DOHH2 (cell line): ENCODE data around the gene ISCA2.

Experiments
- H3F3A ChIP-seq: fragments of 200-600 bp; sonication (generic), shearing (Covaris generic); 2 replicates; pipeline ENCODE4 v1.6.0; 2016; ENCODE audit warnings: antibody characterized with exemption, mild to moderate bottlenecking; ENCODE audit not compliant: control insufficient read depth, insufficient read depth
- H3K27ac ChIP-seq: fragments of 200-600 bp; sonication (generic); 2 replicates; pipeline ENCODE4 v1.5.1; 2014; ENCODE audit warnings: low read depth, mild to moderate bottlenecking, low read length, moderate library complexity
- H3K27me3 ChIP-seq: fragments of 200-600 bp; sonication (generic); 2 replicates; pipeline ENCODE4 v1.6.1; 2014; ENCODE audit warnings: mild to moderate bottlenecking, low read length, mixed read lengths; ENCODE audit not compliant: control insufficient read depth
- H3K36me3 ChIP-seq: fragments of 200-600 bp; sonication (generic); 2 replicates; pipeline ENCODE4 v1.6.1; 2014; ENCODE audit warnings: mild to moderate bottlenecking, low read length, moderate library complexity, mixed read lengths; ENCODE audit not compliant: control insufficient read depth
- H3K4me1 ChIP-seq: fragments of 200-600 bp; sonication (generic); 2 replicates; pipeline ENCODE4 v1.6.1; 2014; ENCODE audit warnings: mild to moderate bottlenecking, low read length, mixed read lengths; ENCODE audit not compliant: control insufficient read depth
- H3K4me2 ChIP-seq: fragments of 200-600 bp; sonication (generic); 2 replicates; pipeline ENCODE4 v1.6.0; 2014; ENCODE audit warnings: mild to moderate bottlenecking, low read length, moderate library complexity
- H3K4me3 ChIP-seq: fragments of 200-600 bp; sonication (generic); 2 replicates; pipeline ENCODE4 v1.5.1; 2014; ENCODE audit warnings: mild to moderate bottlenecking, low read length, mixed read lengths
- H3K79me2 ChIP-seq: fragments of 200-600 bp; sonication (generic); 2 replicates; pipeline ENCODE4 v1.6.1; 2014; ENCODE audit warnings: mild to moderate bottlenecking, low read length, mixed read lengths; ENCODE audit not compliant: control insufficient read depth
- H3K9me2 ChIP-seq: fragments of 200-600 bp; sonication (generic); replicated peaks from 2 replicates; pipeline ENCODE4 v1.6.1; 2014; ENCODE audit warnings: mild to moderate bottlenecking, low read length, mixed read lengths; ENCODE audit not compliant: control insufficient read depth
- H3K9me3 ChIP-seq: fragments of 200-600 bp; sonication (generic); 2 replicates; pipeline ENCODE4 v1.6.1; 2014; ENCODE audit warnings: antibody characterized with exemption, low read length, mixed read lengths; ENCODE audit not compliant: control insufficient read depth, insufficient read depth
- H4K20me1 ChIP-seq: fragments of 200-600 bp; sonication (generic); 2 replicates; pipeline ENCODE4 v1.6.0; 2014; ENCODE audit warnings: low read depth, mild to moderate bottlenecking, antibody characterized with exemption, low read length, moderate library complexity; ENCODE audit not compliant: control insufficient read depth, insufficient read depth
- CTCF ChIP-seq: fragments of 200-600 bp; sonication (generic); IDR thresholded peaks from one replicate; pipeline ENCODE4 v1.5.1; 2014; ENCODE audit warnings: antibody characterized with exemption, mild to moderate bottlenecking, low read depth, low read length; ENCODE audit not compliant: poor library complexity, severe bottlenecking
- EZH2phosphoT487 ChIP-seq: fragments of 200-600 bp; sonication (generic); IDR thresholded peaks from 2 replicates; pipeline ENCODE4 v1.6.1; 2017; ENCODE audit warnings: borderline replicate concordance, mild to moderate bottlenecking, antibody characterized with exemption, low read length, moderate library complexity, mixed read lengths

Gene ISCA2

GRCh38 chr14:74528406-74528805, 34.8 kb downstream of the ISCA2 start:
- H3K9me2 ChIP-seq: no peaks in the 10 kb centered on the region
- H3K27me3 ChIP-seq: peaks cover 24% of the 10 kb centered on the region
- no peak overlapping the region for H3K4me2 ChIP-seq
- no peak overlapping the region for H3K27ac ChIP-seq
- no peaks in the 10 kb centered on the region for H3K36me3 ChIP-seq
- TF ChIP-seq EZH2phosphoT487 (no peak), CTCF (no peak)
- peaks cover 4% of the 10 kb centered on the region; the same call in 1 of the 2 replicates for H3K4me1 ChIP-seq
- no peaks in the 10 kb centered on the region for H3K9me3 ChIP-seq
- no peaks in the 10 kb centered on the region for H3F3A ChIP-seq
- H3K4me3 ChIP-seq: no peak overlapping the region
- no peaks in the 10 kb centered on the region for H3K79me2 ChIP-seq
- no peaks in the 10 kb centered on the region for H4K20me1 ChIP-seq

GRCh38 chr14:74528886-74529285, 35.3 kb downstream of the ISCA2 start:
- no peak overlapping the region for H3K4me2 ChIP-seq
- no peaks in the 10 kb centered on the region for H3K9me3 ChIP-seq
- no peaks in the 10 kb centered on the region for H3K36me3 ChIP-seq
- H3K4me1 ChIP-seq: peaks cover 4% of the 10 kb centered on the region; the same call in 1 of the 2 replicates
- no peak overlapping the region for H3K27ac ChIP-seq
- no peaks in the 10 kb centered on the region for H3F3A ChIP-seq
- H3K9me2 ChIP-seq: no peaks in the 10 kb centered on the region
- H3K27me3 ChIP-seq: peaks cover 21% of the 10 kb centered on the region
- no peaks in the 10 kb centered on the region for H4K20me1 ChIP-seq
- H3K79me2 ChIP-seq: no peaks in the 10 kb centered on the region
- H3K4me3 ChIP-seq: no peak overlapping the region
- TF ChIP-seq EZH2phosphoT487 (no peak), CTCF (no peak)

- Histone ChIP-seq H3F3A (no peaks in the 10 kb centered on the region), H3K4me1 (no peaks in the 10 kb centered on the region), H3K27me3 (peaks cover 7% of the 10 kb centered on the region), H3K4me3 (no peak overlapping the region), H3K36me3 (no peaks in the 10 kb centered on the region), H3K79me2 (no peaks in the 10 kb centered on the region), H4K20me1 (no peaks in the 10 kb centered on the region), H3K27ac (no peak overlapping the region), H3K9me3 (no peaks in the 10 kb centered on the region), H3K9me2 (no peaks in the 10 kb centered on the region), H3K4me2 (no peak overlapping the region)
- no peak for TF ChIP-seq CTCF
- no peak for TF ChIP-seq EZH2phosphoT487
Observed at GRCh38 chr14:74531006-74531405, 37.4 kb downstream of the ISCA2 start.

- no peaks in the 10 kb centered on the region for H3K36me3 ChIP-seq
- no peaks in the 10 kb centered on the region for H3K9me2 ChIP-seq
- H3F3A ChIP-seq: no peaks in the 10 kb centered on the region
- H3K4me2 ChIP-seq: no peak overlapping the region
- no peak overlapping the region for H3K4me3 ChIP-seq
- no peaks in the 10 kb centered on the region for H4K20me1 ChIP-seq
- peaks cover 3% of the 10 kb centered on the region; the same call in 1 of the 2 replicates for H3K27me3 ChIP-seq
- H3K79me2 ChIP-seq: no peaks in the 10 kb centered on the region
- H3K9me3 ChIP-seq: no peaks in the 10 kb centered on the region
- TF ChIP-seq EZH2phosphoT487 (no peak), CTCF (no peak)
- H3K27ac ChIP-seq: no peak overlapping the region
- H3K4me1 ChIP-seq: no peaks in the 10 kb centered on the region
Observed at GRCh38 chr14:74531467-74531866, 37.9 kb downstream of the ISCA2 start.
